ENCODE data around the gene TEC. TPM values are rescaled to one million over a fixed set of nuclear protein-coding genes. Genes with fewer than 3 reads are reported as not detected.
"Not testable (repeated sequence)": the region's sequence is repeated elsewhere in the genome, so short reads cannot be mapped to it uniquely, and the experiment has no call there.

TEC gene
- total and polyA plus RNA-seq, 9 donors: 0.43 to 4.0 (median 1.4) TPM

DNA sequence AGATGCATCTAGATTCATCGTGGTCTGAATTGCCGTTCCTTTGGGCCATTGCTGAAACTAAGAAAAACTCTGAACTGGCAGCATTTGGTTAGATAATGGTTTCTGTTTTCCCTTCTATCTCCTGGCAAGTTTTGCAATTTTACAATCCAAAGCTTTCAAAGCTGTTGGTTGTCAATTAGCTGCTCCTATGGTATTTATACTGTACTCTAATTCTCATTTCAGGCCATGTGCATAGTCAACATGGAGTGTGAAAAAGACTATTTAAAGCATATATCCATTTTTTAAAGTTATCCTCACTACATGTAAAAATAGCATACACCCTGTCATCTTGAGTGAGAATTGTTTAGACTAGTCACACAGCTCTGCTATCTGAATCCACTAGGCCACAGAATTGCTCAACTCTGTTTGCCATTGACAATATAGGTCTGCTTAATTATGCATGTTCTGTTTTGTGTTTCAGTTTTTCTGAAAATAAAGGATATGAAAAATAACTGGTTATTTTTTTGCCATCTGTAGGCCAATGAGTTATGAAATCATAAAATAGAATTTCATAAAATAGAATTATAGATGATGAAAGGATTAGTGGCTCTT is 27.7 kb upstream of the TEC start:
- no peak overlapping the region for H3K27ac ChIP-seq
- DNase-seq: no peak
- no peak overlapping the region for H3K4me3 ChIP-seq
- TF ChIP-seq CTCF (IDR thresholded peaks at IDR 0.05) (no peak), EP300 (IDR thresholded peaks at IDR 0.05) (no peak)
- H3K36me3 ChIP-seq: no peaks in the 10 kb centered on the region
- no peaks in the 10 kb centered on the region for H3K27me3 ChIP-seq
- intact Hi-C loops (cut with DNase I): no loop called here
- H3K9me3 ChIP-seq: no peaks in the 10 kb centered on the region
- H3K4me1 ChIP-seq (ENCODE audit: insufficient read depth): no peaks in the 10 kb centered on the region
- 80 to 86% (median 86%) methylated on average over 2 of the region's 2 CpGs for WGBS, 3 donors

- Histone ChIP-seq H3K4me1 (ENCODE audit: insufficient read depth) (no peaks in the 10 kb centered on the region), H3K27ac (no peak overlapping the region), H3K9me3 (no peaks in the 10 kb centered on the region), H3K4me3 (no peak overlapping the region), H3K36me3 (no peaks in the 10 kb centered on the region), H3K27me3 (no peaks in the 10 kb centered on the region)
- TF ChIP-seq EP300 (IDR thresholded peaks at IDR 0.05) (no peak), CTCF (IDR thresholded peaks at IDR 0.05) (no peak), POLR2A (IDR thresholded peaks at IDR 0.05) (no peak)
- 69 to 81% (median 70%) methylated on average over 6 of the region's 6 CpGs for WGBS, 3 donors
- DNase-seq: no peak
- intact Hi-C loops (cut with DNase I): no loop called here
Observed at GRCh38 chr4:48296365-48296764, 26.7 kb upstream of the TEC start.

GRCh38 chr4:48295116-48295515 is 25.5 kb upstream of the TEC start:
- TF ChIP-seq EP300 (IDR thresholded peaks at IDR 0.05) (no peak), CTCF (IDR thresholded peaks at IDR 0.05) (no peak), POLR2A (IDR thresholded peaks at IDR 0.05) (no peak)
- Histone ChIP-seq H3K27me3 (no peaks in the 10 kb centered on the region), H3K4me1 (ENCODE audit: insufficient read depth) (no peaks in the 10 kb centered on the region), H3K36me3 (no peaks in the 10 kb centered on the region), H3K4me3 (no peak overlapping the region), H3K9me3 (no peaks in the 10 kb centered on the region), H3K27ac (no peak overlapping the region)
- intact Hi-C loops (cut with DNase I): no loop called here
- no peak for DNase-seq

GRCh38 chr4:48292218-48292790 is 22.7 kb upstream of the TEC start:
- WGBS, 3 donors: 91 to 93% (median 93%) methylated on average over 19 to 40 of the region's 40 CpGs
- H3K4me1 ChIP-seq (ENCODE audit: insufficient read depth); H3K27ac ChIP-seq; intact Hi-C loops (cut with DNase I); H3K27me3 ChIP-seq; H3K36me3 ChIP-seq; DNase-seq; H3K4me3 ChIP-seq; H3K9me3 ChIP-seq: not testable (repeated sequence)

DNA sequence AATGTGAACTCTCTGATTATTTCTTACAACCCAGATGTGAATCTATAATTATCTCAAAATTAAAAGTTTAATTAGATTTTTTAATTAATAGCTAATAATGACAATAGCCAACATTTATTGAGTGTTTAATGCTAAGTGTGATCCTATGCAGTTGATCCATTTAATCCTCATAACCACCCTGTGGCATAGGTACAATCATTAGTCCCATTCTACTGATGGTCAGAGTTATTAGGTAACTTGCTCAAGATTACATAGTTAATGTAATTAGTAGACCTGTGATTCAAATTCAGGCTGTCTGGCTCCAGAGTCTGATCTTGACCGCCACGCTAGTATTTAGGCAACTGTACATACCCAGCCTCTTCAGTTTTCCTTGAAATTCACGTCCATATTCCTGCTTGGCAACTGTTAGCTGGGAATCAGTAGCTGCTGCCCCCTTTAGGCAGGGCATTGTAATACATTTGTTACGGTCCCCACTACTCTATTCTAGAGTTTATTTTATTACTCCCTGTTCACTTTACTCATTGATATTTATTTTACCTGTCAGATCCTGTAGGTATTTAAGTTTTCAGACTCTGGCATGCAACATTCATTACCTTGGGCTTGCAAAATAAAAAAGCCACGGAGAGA is 20.6 kb upstream of the TEC start:
- Histone ChIP-seq H3K36me3 (no peaks in the 10 kb centered on the region), H3K4me3 (no peak overlapping the region), H3K27me3 (no peaks in the 10 kb centered on the region), H3K27ac (no peak overlapping the region), H3K9me3 (no peaks in the 10 kb centered on the region), H3K4me1 (ENCODE audit: insufficient read depth) (no peaks in the 10 kb centered on the region)
- no peak for DNase-seq
- no peak for TF ChIP-seq POLR2A (IDR thresholded peaks at IDR 0.05)
- TF ChIP-seq EP300 (IDR thresholded peaks at IDR 0.05): no peak
- no peak for TF ChIP-seq CTCF (IDR thresholded peaks at IDR 0.05)
- 56 to 67% (median 61%) methylated on average over 5 of the region's 5 CpGs for WGBS, 3 donors
- intact Hi-C loops (cut with DNase I): no loop called here

DNA sequence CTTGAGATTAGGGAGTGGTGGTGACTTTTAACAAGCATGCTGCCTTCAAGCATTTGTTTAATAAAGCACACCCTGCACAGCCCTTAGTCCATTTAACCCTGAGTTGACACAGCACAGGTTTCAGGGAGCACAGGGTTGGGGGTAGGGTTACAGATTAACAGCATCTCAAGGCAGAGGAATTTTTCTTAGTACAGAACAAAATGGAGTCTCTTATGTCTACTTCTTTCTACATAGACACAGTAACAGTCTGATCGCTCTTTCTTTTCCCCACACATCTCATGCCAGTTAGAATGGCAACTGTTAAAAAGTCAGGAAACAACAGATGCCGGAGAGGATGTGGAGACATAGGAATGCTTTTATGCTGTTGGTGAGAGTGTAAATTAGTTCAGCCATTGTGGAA is 16.4 kb upstream of the TEC start:
- H3K36me3 ChIP-seq; H3K9me3 ChIP-seq; H3K27me3 ChIP-seq; H3K27ac ChIP-seq; intact Hi-C loops (cut with DNase I); H3K4me3 ChIP-seq; DNase-seq; H3K4me1 ChIP-seq (ENCODE audit: insufficient read depth): not testable (repeated sequence)
- 91 to 97% (median 95%) methylated on average over 2 of the region's 2 CpGs for WGBS, 3 donors

- H3K9me3 ChIP-seq; H3K4me1 ChIP-seq (ENCODE audit: insufficient read depth); H3K36me3 ChIP-seq; H3K27me3 ChIP-seq; H3K4me3 ChIP-seq; DNase-seq; H3K27ac ChIP-seq; intact Hi-C loops (cut with DNase I): not testable (repeated sequence)
- WGBS, 3 donors: 64 to 71% (median 67%) methylated on average over 5 of the region's 5 CpGs
Observed at GRCh38 chr4:48285640-48286039, 16.0 kb upstream of the TEC start.
